CD4-positive, alpha-beta T cell treated with Interleukin-6 for 4 hours (primary cell): ENCODE data around the gene SVIL.
A peak's percentile ranks its signal among the peaks of the same experiment; 100 is the strongest.

ENCODE experiments used
- DNase-seq: peaks from one replicate; pipeline ENCODE4 v3.0.0-alpha.2; 2020; ENCODE audit warnings: mixed read lengths

Gene SVIL, protein sequence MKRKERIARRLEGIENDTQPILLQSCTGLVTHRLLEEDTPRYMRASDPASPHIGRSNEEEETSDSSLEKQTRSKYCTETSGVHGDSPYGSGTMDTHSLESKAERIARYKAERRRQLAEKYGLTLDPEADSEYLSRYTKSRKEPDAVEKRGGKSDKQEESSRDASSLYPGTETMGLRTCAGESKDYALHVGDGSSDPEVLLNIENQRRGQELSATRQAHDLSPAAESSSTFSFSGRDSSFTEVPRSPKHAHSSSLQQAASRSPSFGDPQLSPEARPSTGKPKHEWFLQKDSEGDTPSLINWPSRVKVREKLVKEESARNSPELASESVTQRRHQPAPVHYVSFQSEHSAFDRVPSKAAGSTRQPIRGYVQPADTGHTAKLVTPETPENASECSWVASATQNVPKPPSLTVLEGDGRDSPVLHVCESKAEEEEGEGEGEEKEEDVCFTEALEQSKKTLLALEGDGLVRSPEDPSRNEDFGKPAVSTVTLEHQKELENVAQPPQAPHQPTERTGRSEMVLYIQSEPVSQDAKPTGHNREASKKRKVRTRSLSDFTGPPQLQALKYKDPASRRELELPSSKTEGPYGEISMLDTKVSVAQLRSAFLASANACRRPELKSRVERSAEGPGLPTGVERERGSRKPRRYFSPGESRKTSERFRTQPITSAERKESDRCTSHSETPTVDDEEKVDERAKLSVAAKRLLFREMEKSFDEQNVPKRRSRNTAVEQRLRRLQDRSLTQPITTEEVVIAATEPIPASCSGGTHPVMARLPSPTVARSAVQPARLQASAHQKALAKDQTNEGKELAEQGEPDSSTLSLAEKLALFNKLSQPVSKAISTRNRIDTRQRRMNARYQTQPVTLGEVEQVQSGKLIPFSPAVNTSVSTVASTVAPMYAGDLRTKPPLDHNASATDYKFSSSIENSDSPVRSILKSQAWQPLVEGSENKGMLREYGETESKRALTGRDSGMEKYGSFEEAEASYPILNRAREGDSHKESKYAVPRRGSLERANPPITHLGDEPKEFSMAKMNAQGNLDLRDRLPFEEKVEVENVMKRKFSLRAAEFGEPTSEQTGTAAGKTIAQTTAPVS (N-terminal part only)

DNA sequence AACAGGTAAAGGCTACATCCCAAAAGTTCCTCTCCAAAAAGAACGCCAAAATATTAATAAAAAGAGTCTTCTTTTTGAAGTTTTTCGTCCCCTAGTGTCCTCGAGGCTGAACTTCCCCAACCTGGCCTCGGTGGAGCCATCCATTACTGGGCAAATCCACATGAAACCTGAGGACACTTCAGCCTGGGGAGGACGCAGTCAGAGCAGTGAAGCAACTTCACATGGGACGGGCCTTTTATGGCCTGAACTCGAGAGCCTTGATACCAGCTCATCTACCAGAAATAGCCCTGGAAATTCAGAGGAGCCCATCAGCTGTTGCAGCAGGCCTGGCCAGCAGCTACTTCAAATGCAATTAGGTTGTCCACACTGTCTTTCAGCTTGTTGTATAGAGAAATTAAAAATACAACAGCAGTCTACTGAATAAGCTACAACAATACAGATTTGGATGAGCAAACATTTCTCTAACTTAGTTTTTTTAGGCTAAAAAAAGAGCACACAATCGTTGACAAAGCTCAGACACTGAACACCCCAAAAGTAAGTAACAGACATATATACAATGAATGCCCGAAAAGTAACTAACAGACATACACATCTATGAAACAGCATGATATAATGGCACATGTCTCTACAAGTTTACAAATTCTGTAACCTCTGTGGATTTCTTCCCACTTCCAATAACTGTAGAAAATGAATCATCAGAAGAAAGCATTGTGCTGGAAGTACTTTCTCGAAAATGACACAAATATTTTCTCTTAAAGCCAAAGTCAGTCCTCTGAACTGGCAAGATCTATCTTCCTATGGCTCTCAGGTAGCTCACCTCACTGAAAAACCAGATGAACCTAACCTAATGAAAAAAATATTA lies at the start of gene SVIL:
Gene SVIL (minus strand): TSS at position 208 of the 862 bp plus-strand sequence. CDS start 79,913 bp downstream, outside the sequence.
- no peak for DNase-seq

DNA sequence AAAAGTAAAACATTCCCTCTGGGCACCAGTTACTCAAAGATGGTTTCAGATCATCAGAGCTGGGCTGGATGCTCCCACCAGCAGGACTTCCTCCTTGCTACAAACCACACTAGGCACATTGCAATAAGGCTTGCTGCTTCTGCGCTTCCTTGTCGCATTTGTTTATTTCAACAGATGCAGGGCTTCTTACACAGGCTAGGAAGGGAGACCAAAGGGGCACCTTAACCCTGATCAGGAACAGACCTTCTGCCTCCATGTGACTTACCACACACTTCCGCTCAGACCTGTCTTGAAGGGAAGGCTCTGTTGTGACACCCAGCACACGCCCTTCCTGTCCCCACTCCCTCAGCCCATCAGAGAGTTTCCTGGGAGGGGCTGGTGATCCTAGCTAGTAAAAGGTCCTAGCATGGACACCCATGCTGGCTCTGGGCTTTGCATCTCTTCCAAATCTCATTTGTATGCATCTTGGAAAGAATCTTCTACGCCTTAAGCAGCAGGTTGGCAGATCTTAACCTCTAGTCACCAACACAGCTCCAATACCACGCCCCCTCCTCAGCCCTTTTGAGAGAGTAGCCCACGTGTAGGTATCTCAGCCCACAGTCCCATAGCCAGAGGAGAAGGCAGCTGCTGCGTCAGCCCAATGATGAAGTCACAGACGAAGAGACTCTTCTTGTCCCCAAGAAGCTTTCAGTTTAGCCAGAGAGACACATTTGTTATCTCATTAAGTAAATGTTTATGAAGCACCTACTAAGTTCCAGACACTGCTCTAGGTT lies 47.1 kb upstream of the SVIL start:
- peak; percentile 66 for DNase-seq

DNA sequence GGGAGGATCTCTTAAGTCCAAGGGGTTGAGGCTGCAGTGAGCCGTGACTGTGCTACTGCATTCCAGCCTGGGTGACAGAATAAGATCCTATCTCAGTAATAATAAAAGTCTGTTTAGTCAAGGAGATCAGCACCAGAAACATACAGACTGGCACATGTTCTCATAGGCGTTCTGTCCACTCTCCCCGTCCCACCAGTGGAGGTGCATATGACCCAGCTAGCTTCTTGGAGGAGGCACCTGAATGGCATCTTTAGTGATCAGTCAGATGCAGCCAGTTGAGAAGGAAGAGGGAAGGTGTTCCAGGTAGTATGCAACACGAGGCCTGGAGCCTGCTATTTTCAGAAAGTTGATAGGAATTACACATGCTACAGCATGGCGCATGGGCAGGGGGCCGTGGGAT lies 45.3 kb upstream of the SVIL start:
- no peak for DNase-seq

DNA sequence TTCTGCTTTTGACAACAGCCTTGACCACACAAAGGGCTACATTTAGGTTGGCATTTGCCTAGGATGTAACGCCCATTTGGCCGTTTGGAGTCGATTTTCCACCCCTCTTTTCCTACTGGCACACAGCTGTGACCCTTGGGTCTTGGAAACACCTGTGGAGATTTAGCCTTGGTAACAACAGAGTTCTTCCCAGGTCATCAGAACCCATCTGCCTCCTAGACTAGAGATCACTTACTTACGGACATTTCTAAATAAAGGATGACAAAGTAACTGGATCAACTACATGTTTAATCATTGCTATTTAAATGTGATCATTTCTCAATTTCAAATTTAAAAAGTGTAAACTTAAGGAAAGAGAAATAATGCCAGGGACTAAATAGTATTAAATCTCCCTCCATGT lies 42.0 kb upstream of the SVIL start:
- DNase-seq = no peak

DNA sequence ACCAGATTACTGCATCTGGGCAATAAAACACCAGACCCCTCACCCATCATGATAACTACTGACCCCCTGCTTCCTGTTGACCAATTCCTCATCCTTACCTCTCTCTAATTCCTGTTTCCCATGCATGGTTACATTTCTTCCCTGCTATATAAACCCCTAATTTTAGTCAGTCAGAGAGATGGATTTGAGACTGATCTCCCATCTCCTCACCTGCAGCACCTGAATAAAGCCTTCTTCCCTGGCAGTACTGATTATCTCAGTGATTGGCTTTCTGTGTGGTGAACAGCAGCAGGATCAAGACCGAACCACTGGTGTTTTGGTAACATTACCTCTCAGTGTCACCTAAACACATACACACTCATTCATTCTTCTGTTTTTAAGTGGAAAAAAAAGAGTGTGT lies 41.2 kb upstream of the SVIL start:
- no peak for DNase-seq

DNA sequence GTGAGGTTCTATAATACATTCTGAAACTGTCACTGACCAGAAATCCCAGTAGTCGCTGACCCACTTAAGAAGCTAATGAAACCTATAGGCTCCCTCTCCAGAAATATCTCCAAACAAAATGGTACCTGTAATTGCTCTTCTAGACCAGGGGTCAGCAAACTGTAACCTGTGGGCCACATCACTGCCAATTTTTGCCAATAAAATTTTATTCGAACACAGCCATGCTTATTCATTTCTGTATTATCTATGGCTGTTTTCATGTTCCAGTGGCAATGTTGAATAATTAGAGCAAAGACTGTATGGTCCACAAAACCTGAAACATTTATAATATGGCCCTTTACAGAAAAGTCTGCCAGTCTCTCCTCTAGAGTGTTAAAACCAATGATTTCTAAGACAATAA lies 37.2 kb upstream of the SVIL start:
- no peak for DNase-seq

DNA sequence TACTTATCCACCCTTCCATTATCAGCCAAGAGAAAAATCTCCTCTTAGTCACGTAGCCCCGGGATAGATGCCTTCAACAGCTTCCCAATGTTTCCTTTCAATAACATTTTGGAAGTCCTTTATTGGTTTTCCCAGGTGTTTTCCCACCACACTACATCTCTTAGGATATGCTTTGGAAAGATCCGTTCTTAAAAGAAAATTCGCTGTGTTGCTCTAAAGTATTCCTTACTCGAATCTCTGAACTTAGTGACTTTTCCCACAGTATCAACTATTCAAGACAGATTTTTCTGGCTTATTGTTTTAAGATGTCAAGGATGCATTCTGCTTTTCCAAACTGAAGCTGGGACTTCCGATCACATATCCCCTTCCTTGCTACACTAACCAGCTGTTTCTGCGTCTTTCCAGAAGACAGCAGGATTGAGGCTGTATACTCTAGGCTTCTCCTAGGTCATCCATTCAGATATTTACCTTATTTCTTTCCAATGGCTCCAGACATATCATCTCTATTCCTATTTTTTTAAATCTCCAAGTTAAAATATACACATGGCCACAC lies 36.5 kb upstream of the SVIL start:
- DNase-seq = no peak

DNA sequence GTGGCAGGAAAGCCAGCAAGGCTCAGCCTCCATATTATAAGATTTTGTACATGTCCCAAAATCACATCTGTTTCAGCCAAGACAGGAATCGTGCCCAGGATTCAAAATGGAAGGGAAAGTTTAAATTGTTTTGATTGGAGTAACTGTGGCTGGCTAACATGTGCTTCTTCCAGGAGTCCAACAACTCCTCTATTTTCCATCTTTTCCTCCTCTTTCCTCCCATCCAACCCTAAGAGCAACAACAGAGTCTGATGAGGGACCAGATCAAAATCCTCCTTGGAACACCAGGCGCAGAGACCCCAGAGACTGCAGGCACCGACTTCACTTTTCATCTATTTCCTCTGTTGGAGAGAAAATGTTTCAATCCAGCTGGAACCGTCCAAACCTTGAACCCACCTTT lies 36.0 kb upstream of the SVIL start:
- no peak for DNase-seq

DNA sequence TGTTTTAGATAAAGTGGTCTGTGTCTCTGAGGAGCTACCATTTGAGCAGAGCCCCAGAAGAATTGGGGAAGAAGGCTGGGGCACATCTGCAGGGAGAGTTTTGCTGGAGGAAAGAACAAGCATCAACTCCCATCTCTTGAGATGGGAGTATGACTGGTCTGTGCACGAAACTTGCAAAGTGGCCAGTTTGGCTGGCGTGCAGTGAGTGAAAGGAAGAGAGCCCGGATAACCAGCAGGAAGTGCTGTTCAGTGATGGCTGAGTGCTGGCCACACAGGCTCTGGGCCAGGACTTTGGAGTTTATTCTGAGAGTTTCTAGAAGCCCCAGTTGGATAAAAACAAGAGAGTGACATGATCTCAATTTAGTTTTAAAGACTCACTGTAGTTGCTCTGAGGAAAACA lies 34.4 kb upstream of the SVIL start:
- DNase-seq = no peak

DNA sequence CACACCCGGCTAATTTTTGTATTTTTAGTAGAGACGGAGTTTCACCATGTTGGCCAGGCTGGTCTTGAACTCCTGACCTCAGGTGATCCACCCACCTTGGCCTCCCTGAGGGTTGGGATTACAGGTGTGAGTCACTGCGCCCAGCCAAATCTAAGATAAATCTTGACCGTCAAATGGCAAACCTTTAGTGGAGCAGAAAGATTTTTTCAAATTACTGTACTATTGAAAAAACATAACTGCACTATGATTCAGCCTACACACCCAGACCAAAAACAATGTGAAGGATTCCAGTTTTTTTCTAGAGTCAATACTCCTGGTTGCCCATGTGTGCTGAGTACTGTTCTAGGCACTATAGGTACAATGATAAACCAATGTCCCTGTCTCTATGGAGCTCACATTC lies 33.9 kb upstream of the SVIL start:
- no peak for DNase-seq

DNA sequence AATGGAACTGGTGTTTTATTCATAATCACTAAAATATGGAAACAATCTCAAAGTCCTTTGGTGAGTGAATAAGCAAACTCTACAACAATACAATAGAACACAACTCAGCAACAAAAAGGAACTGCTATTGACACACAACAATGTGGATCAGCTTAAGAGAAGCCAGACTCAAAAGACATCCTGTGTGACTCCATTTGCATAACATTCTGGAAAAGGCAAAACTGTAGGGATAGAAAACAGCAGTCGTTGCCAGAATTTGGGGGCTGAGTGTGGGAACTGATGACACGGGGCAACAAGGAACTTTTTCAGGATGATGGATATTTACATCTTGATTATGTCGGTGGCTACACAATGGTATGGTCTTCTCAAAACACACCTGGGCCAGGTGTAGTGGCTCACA lies 32.4 kb upstream of the SVIL start:
- DNase-seq = no peak

DNA sequence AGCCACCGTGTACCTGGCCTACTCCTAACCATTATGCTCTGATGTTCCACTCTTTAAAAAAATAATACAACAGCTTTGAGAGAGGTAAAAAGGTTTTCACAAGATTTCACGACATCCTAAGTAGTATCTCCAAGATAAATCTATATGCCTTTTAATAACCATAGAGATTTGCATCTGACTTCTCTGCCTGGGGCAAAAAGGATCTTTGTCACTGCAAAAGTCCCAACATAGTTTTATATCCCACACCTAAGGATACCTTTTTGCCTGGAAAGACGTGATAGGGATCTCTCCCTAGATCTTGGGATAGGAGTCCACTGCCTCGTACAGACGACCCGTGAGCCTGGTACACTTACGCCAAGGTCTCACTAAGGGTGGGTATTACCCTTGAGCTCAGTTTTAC lies 31.4 kb upstream of the SVIL start:
- no peak for DNase-seq

DNA sequence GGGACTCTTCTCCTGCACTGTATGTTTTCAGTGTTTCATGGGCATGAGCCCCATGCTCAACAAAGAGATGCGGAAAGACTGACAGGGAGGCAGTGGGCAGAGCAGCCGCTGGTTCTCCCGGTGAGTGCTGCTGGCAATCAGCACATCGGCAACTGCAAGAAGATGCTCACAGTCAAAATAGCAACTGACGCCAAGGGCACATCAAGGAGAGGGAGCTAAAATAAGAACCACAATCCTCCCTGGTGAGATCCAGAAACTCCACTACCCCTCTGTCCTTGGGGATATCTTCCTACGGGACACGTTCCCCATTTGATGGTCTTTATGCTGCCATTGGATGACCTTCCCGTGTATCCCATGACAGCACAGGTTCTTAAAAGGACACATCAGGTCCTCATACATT lies 28.9 kb upstream of the SVIL start:
- no peak for DNase-seq

DNA sequence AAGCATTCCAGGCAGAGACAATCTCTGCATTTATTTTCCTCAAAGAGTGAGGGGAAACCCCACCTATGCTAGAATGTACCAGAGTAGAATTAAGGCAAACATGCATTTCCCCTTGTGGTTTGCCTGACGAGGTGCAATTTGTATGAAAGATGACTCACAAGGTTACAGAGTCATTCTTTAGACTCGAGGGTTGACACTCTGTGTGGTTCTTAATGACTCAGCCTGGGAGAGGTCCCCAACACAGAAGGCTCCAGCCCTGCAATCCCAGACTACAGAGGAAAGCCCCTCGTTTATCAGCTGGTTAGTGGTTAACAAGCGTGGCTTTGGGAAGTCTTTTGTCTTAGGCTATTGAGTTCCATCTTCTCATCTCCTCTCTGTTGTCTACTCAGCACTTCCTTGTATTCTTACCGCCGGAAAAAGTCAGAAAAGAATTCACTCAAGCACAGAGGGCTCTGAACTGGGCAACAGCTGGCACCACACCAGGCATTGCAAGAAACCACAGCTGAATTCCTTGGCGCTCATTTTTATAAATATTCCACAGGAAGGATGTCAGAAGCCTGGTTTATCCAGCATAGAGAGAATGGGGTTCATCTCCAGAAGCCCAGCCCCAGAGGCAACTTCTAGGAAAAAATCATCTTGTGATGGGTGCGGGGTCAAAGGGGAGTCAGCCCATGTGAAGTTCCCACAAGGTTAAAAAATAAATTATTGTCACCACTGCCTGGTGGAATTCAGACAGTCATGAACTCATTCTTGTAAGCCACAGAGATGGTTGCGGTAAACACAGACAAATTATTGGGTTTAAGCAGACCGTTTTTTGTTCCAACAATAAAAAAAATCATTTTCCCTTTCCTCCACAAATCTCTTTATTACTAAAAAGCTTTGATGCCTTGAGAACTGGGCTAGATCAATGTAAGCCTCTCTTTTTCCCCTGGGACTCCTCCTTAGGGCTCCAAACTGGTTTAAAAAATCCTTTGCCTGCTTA lies 24.5 kb upstream of the SVIL start:
- peak; percentile 65 for DNase-seq

DNA sequence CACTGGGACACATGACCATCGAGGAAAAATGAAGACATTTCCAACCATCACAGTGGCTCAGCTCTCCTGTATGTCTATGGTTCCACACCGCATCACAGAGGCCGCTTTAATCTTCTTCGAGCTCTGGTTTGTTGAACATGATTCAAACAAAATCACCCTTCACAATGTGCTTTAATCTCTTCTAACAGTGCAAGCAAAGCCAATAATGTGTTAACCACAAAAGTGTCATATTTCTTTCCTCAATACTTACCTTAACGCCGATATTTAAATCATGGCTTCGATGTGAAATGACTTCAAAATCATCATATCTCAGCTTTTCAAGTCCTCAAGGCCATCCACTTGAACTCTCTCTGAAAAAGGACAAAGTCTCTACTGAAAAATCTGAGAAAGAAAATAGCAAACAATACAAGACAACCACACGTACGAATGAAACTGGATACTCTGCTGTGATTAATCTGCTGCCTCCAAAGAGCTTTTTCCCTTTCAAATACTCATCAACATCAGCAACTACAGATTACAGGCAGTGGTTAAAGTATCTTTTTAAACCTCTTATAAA lies 23.0 kb upstream of the SVIL start:
- DNase-seq = peak; percentile 12

DNA sequence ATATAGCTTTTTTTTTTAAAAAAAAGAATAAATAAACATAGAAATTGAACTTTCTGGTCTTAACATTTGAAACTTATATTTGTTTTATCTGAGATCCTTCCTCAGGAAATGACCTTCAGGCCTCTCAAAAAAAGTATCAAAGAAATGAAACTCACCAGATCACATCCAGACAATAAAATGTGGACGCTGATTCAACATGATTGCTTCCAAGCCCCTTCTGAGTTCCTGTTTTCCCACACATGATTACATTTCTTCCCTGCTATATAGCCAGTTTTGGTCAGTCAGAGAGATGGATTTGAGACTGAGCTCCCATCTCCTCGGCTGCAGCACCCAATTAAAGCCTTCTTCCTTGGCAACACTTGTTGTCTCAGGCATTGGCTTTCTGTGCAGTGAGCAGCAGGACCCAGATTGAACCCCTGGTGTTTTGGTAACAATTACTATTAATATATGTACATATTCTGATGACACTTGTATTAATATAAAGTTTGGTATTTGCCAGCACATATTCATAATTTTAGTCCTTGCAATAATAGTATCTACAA lies 21.8 kb upstream of the SVIL start:
- DNase-seq = no peak

DNA sequence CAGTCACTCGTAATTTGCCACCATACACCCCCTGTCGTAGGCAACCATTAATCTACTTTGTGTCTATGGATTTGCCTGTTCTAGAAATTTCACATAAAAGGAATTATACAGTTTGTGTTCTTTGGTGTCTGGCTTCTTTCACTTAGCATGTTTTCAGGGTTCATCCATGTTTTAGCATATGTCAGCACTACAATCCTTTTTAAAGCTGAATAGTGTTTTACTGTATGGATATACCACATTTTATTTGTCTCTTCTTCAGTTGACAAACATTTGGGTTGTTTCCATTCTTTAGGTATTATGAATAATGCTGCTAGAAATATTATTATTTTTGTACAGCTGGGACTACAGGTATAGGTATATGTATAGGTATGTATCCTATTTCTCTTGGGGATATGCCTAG lies 17.4 kb upstream of the SVIL start:
- no peak for DNase-seq

DNA sequence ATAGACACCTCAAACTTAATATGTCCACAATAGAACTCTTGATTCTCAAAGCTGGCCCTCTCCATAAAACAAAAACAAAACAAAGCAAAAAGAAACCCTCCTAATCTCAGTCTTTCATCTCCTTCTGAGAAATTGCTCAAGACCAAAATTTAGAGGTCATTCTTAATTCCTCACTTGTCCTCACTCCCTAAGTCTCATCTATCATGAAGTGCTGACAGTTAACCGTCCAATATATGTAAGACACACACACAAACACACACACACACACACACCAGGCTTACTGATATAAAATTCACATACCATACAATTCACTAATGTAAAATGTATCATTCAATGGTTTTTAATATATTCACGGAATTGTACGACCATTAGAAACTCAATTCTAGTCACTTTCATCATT lies 17.0 kb upstream of the SVIL start:
- no peak for DNase-seq

DNA sequence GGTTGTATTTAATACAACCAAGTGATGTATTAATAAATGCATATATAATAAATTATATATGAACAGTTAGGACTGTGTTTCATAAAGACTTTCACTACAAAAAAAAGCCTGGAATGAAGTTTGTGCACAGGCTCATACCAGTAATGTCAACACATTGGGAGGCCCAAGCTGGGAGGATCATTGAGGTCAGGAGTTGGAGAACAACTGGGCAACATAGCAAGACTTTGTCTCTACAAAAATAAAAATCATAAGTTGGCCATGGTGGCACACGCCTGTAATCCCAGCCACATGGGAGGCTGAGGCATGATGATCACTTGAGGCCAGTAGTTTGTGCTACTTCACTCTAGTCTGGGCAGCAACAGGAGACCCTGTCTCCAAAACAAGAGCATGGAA lies 15.8 kb upstream of the SVIL start:
- DNase-seq = no peak
